GM15510 (cell line): ENCODE results near the gene PPP1R2.

Experiments
- POLR2A ChIP-seq: IDR thresholded peaks from 3 replicates; pipeline ENCODE4 v1.6.1; 2011; ENCODE audit warnings: borderline replicate concordance; ENCODE audit not compliant: insufficient read length; ENCODE audit errors: extremely low read depth

Gene PPP1R2

DNA sequence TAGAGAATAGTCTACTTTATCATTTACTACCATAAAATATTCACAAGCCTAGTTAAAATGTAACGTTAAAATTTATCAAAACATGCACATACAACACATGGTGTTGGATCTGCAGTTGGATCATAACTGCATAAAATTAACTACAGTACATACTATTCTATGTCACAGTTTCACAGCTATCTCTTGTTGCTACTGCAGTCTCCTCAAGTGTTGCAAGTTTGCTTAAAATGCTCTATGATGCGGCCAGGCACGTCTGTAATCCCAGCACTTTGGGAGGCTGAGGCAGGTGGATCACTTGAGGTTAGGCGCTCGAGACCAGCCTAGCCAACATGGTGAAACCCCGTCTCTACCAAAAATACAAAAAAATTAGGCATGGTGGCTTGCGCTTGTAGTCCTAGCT is 10.3 kb downstream of the PPP1R2 start:
- TF ChIP-seq POLR2A: no peak

DNA sequence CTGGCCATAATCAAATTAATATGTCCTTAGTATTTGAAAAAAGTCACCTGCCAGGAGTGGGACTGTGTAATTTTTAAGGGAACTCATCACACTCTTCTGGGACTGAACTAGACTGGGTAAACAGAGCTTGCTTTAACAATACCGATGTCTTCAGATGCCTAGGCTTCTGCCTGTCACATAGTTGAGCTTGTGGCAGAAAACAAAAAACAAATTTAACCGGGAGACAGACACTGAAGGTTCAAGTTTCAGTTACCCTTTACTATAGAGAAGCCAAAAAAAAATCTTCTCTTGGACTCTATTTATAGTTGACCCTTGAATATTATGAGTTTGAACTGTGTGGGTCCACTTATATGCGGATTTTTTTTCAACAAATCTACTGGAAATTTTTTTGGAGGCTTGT is 10.8 kb downstream of the PPP1R2 start:
- TF ChIP-seq POLR2A: no peak

DNA sequence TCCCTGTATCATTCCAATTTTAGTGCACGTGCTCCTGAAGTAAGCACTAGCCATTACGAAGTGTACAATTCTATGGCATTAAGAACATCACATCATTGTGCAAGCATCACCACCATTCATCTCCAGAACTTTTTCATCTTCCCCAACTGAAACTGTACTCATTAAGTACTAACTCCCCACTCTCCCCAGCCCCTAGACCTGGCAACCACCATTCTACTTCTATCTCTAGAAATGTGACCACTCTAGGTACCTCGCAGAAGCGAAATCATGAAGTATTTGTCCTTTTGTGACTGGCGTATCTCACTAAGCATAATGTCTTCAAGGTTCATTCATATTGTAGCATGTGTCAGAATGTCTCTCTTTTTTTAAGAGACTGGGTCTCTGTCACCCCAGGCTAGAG is 11.4 kb downstream of the PPP1R2 start:
- TF ChIP-seq POLR2A: no peak

DNA sequence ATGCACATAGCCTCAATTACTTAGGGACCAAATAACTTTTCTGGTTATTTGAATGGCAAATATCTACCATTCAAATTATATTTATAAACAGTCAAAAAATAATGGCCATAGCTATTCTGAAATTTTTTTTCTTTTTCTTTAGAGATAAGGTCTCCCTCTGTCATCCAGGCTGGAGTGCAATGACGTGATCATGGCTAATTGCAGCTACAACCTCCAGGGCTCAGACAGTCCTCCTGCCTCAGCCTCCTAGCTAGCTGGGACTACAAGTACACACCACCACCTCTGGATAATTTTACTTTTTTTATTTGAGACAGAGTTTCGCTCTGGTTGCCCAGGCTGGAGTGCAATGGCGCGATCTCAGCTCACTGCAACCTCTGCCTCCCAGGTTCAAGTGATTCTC is 16.6 kb downstream of the PPP1R2 start:
- TF ChIP-seq POLR2A: no peak

DNA sequence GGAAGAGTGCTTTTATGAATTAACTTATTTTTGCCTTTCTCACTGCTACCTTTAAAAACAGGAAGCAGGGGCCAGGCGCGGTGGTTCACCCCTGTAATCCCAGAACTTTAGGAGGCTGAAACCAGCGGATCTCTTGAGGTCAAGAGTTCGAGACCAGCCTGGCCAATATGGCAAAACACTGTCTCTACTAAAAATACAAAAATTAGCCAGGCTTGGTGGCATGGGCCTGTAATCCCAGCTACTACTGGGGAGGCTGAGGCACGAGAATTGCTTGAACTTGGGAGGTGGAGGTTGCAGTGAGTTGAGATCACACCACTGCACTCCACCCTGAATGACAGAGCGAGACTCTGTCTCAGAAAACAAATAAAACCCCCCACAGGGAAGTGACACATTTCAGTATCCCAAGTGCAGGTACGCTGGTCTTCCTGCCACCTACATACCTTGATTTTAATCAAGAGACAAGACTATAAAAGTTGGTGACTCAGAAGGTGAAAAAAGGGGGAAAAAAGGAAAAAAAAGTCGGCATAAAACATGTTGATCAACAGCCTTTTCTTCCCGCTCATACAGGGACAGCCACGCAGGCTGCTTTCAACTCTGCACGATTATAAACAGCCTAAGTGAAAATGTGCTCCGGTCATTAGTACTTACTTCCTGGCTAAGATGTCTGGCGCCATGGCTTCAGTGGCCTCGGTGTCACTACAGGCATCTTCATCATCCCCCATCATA is 18.8 kb downstream of the PPP1R2 start:
- TF ChIP-seq POLR2A: no peak

DNA sequence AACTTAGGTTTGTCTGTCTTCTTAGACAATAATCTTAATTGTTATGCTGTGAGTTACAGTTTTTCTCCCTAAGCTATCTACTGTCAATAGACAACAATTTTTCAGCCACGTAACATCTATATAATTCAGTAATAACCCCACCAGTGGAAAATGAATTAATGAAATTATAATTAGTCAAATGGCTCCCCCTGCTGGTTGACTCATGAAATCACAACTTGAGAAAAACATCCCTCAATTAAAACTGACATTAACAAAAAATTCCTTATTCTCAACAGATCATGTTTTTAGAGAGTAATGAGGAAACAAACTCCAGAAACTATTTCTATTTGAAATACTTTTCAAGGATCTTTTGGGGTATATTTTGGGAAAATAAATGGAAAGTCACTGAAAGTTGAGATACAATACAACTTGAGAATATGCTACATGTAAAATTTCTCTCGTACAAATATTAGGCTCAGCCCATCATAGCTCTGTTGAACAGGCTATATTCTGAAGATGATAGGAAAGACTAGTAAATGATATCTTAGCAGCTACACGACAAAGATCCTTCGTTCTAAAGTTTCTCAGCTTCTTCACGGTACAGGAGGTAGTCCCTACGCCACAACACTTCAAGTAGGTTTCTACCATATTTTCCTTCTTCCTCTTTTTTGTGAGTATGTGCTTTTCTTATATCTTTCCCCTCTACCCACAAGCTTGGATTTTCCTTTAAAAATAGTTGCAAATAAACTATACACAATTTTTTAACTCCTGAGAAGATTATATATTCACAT is 20.7 kb downstream of the PPP1R2 start:
- no peak for TF ChIP-seq POLR2A

DNA sequence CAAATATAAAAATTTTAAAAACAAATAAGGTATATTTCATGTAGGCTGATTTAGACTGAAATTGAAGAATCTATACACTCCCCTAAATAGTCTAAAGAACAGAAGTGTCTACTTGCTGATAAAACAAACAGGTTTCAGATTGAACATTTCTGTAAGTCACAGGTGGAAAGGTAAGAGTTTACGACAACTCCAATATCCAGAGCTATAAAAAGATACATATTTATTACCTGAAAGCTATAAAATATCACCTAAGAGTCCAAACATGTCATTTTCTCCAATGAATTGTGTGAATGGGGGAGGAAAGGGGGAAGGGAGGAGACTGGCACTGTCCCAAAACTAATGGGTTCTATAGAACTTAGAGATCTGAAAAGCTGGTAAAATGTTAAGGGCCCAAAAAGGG is 26.1 kb downstream of the PPP1R2 start:
- TF ChIP-seq POLR2A: no peak

DNA sequence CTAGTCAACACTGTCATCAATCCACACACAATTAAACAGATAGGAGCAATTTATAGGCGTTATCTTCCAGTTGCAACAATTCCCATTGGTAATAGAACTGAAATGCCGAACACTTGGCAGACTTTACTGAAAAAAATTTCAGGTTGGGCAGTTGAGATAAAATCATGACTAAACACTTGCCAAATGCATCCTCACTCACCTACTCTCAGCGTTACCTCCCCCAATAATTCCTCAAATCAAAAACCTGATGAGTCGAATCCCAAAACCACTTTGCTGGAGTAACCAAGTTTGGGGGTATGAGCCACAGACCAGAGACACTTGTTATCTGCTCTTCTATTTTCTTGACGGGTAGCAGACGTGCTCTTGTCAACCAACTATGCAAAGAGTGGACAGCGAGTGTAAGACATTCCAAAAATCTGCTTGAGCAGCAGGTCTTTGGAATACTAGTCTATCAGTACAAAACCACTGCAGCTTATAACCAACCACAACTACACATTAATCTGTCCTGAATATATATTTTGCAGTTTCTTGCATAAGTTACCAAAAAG is 30.3 kb downstream of the PPP1R2 start:
- TF ChIP-seq POLR2A: no peak

DNA sequence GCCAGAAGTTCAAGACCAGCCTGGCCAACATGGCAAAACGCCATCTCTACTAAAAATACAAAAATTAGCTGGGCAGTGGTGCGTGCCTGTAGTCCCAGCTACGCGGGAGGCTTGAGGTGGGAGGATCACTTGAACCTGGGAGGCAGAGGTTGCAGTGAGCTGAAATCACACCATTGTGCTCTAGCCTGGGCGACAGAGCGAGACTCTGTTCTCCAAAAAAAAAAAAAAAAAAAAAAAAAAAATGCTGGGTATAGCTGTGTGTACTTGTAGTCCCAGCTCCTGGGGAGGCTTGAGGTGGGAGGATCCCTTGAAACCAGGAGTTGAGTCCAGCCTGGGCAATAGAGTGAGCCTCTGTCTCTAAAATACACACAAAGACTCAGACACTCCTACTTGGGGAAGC is 32.0 kb downstream of the PPP1R2 start:
- TF ChIP-seq POLR2A: no peak

DNA sequence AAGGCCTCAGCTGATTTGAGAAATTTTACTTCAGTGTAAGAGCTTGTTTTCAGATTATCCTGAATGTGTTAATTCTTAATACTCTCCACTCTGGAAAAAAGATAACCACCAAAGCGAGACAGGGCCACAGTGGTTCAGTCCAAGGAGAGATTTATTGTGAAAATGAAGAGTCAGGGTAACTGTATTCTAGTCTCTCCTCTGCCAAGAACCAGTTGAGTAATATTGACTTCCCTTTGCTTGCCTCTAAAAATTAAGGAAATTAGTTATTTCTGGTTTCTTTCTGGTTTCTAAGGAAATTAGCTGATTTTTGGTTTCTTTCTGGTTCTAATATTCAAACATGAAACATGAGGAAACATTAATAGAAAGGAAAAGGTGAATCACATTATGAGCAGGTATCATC is 34.9 kb downstream of the PPP1R2 start:
- TF ChIP-seq POLR2A: no peak

DNA sequence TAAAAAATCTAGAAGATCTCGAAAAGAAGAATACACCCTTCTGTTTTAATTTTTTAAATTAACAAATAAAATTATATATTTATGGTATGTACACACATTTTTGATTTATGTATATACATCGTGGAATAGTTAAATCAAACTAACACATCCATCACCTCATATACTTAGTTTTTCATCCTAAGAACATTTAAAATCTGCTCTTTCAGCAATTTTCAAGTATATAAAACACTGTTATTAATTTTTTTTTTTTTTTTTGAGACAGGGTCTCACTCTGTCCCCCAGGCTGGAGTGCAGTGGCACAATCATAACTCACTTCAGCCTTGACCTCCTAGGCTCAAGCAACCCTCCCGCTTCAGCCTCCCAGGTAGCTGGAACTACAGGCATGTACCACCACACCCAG is 67.5 kb downstream of the PPP1R2 start:
- TF ChIP-seq POLR2A: no peak

DNA sequence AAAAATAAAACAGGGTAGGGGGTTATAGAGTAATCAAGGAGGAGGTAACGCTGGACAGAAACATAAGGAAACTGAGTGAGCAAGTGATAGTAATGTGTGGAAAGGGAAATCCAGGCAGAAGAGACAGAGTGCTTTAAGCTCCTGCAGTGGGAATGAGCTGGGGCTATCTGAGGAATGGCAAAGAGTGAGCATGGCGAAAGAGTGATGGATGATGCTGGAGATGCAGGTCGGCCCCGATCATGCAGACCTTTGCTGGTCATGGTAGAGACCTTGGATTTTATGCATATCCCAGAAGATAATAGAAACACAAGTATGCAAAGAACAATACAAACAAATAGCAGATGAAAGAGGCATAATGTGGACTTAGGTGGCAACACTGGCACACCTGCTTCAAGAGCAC is 74.3 kb downstream of the PPP1R2 start:
- no peak for TF ChIP-seq POLR2A

DNA sequence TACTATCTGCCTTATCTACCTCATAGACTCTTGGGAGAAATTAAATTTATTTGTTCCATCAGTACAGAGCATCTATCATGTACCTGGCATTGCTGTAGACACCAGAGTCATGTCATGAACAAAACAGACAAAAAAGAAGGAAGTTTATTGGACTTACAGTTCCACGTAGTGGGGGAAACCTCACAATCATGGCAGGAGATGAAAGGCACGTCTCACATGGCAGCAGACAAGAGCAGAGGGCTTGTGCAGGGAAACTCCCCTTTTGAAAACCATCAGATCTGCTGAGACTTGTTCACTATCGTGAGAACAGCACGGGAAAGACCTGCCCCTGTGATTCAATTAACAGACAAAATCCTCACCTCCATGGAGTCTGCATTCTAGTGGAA is 74.7 kb downstream of the PPP1R2 start:
- TF ChIP-seq POLR2A: no peak

DNA sequence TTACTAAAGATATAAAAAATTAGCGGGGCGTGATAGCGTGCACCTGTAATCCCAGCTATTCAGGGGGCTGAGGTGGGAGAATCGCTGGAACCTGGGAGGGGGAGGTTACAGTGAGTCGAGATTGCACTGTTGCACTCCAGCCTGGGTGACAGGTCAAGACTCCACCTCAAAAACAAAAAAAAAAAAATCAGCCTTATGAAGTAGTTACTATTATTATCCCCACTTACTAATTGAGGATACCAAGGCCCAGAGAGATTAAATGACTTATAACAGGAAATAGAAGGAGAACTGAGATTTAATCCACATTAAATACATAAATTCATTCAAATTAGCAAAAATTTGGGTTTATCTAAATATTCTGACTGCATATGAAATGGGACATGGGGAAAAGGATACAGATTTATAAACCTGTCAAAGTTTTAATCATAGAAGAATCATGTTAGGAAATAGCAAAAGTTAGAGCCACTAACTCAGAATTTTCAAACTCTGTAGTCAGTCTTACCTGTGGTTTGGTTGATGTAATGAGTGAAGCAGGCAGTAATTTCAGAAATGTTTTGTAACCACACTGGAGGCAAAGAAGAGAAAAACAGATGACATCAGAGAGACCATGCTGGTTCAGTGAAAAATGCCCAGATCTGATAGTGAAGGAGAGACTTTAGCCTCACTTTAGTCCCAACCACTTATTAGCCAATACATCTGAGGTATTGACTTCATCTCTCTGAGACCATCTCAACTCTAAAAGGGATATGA is 75.3 kb downstream of the PPP1R2 start:
- no peak for TF ChIP-seq POLR2A

DNA sequence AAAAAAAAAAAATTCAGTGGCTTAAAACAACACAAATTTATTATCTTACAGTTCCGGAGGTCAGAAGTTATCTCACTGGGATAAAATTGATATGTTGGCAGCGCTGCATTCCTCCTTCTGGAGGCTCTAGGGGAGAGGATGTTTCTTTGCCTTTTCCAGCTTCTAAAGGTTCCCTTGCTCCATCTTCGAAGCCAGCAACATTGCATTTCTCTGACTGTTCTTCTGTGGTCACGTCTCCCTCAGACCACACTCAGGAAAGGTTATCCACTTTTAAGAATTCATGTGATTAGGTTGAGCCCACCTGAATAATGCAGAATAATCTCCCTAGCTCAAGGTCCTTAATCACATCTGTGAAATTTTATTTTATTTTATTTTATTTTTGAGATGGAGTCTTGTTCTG is 76.9 kb downstream of the PPP1R2 start:
- TF ChIP-seq POLR2A: no peak
